GM12864 (cell line): ENCODE data around the gene SH3TC1.
A peak's percentile ranks its signal among the peaks of the same experiment; 100 is the strongest.

Source experiments
- DNase-seq: peaks from one replicate; pipeline ENCODE4 v3.0.0-alpha.2; 2011; ENCODE audit warnings: low read depth
- H3K4me3 ChIP-seq: 2 replicates; pipeline ENCODE4 v1.5.1; 2011; ENCODE audit warnings: mild to moderate bottlenecking, low read depth, low read length, control low read depth
- CTCF ChIP-seq: IDR thresholded peaks from 2 replicates; pipeline ENCODE4 v1.5.1; 2011; ENCODE audit warnings: low read depth, mild to moderate bottlenecking, moderate library complexity, low read length, control low read depth, inconsistent platforms; ENCODE audit errors: missing control alignments

Gene SH3TC1

GRCh38 chr4:8192748-8193738 is 6.0 kb upstream of the SH3TC1 start:
- peak; percentile 33 for TF ChIP-seq CTCF
- DNase-seq = peak; percentile 57

GRCh38 chr4:8194306-8195242 is 4.5 kb upstream of the SH3TC1 start:
- TF ChIP-seq CTCF = no peak
- DNase-seq = no peak
- H3K4me3 ChIP-seq = no peak overlapping the region

More at GRCh38 chr4:8192748-8193738, 6.0 kb upstream of the SH3TC1 start:
- H3K4me3 ChIP-seq = no peak overlapping the region

DNA sequence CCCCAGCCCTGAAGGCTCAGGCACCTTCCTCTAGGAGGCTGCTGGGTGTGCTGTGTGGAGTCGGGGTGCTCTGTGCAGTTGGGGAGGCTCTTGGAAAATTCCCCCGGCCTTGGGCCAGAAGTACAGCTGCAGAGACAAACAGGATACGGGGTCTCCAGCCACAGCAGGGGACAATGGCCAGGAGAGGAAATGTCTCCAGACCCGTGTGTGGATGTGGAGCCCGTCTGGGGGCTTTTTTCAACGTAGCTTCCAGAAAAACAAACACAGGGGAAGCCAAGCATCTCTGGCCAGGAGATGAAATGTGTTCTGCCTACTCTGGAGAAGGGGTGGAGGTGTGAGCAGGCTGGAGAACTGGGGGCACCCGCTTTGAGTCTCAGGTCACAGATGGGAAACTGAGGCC is 3.7 kb upstream of the SH3TC1 start:
- DNase-seq = no peak
- H3K4me3 ChIP-seq = no peak overlapping the region
- no peak for TF ChIP-seq CTCF

GRCh38 chr4:8195841-8196458 is 3.1 kb upstream of the SH3TC1 start:
- no peak for DNase-seq
- TF ChIP-seq CTCF = no peak
- no peak overlapping the region for H3K4me3 ChIP-seq

DNA sequence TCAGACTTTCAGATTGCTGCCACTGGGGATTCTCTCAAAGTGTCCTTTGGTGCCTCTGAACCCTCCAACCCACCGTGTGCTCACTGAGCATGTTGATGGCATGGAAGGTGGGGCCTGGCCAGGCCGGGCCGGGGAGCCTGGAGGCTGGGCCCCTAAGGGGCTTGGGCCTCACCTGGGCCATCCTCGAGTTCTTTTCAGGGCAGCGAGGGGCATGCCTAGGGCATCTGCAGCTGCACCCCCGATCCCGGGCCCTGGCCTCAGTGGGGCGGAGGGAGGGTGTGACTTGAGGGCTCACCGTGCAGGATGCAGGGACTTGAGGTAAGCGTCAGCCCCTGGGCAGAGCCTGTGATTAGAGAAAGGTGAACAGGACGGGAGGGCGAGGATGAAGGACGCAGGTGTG is 1.6 kb upstream of the SH3TC1 start:
- TF ChIP-seq CTCF = no peak
- H3K4me3 ChIP-seq = no peak overlapping the region
- no peak for DNase-seq

DNA sequence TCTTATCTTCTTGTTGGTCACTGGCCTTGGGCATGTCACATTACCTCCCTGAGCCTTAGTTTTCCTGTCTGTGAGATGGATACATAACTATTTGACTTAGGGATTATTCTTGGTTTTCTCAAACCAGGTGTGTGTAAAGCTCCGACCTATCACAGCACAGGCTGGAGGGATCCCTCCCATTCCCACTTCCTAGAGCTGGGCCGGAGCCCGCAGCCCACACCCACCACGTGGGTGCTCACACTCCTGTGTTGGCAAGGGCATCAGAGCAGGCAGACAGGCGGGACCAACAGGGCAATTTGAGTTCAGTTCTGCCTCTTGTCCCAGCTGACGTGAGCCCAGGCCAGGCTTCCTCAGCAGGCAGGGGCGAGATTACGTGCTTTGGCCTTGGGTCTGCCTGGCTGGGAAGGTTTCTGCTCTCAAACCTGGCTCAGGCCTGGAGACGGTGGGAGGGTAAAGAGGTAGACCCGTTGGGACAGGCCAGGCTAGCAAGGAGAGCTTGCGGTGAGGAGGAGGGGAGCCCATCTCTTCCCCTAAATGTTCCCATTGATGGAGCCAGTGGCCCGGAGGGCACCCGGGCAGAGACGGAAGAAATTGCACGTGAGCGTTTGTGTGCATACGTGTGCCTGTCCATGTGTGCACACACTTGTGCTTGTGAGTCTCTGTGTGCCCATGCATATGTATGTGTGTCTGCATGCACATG is 734 bp upstream of the SH3TC1 start:
- no peak for DNase-seq
- no peak for TF ChIP-seq CTCF
- H3K4me3 ChIP-seq = no peak overlapping the region
